IMR-90 (cell line): ENCODE data around the gene SLIT3. TPM values are rescaled to one million over a fixed set of nuclear protein-coding genes. Genes with fewer than 3 reads are reported as not detected.

ENCODE experiments used
- ATAC-seq: fragments of 200-7000 bp; cut with Tn5 transposase; 2 replicates; pipeline ENCODE4 v1.9.1; 2020; ENCODE audit warnings: low read depth, mild to moderate bottlenecking, moderate library complexity
- BruUV-seq: library from RNA; stranded (reverse); fragments of 400-500 nt; replicated peaks from 2 replicates; lab custom pipeline; 2021; lab: Mats Ljungman, UMichigan
- CTCF ChIA-PET: fragments of 300-600 bp; formaldehyde crosslinking; extraction: SDS; loops from one replicate; lab custom pipeline; 2021; ENCODE audit warnings: antibody characterized with exemption; lab: Yijun Ruan, JAX
- POLR2A ChIA-PET: fragments of 300-600 bp; sonication (Branson Sonifier 250); formaldehyde crosslinking; loops from one replicate; lab custom pipeline; 2022; ENCODE audit warnings: antibody characterized with exemption; ENCODE audit not compliant: unreplicated experiment; lab: Charles Lee
- DNase-seq: peaks from one replicate; pipeline ENCODE4 v3.0.0; 2013
- H2AFZ ChIP-seq: replicated peaks from 2 replicates; pipeline ENCODE3; 2013; ENCODE audit warnings: low read length, mild to moderate bottlenecking; ENCODE audit not compliant: poor library complexity
- H2AK5ac ChIP-seq: 2 replicates; pipeline ENCODE4 v1.6.1; 2013; ENCODE audit warnings: low read depth, low read length, inconsistent platforms
- H2AK9ac ChIP-seq: replicated peaks from 2 replicates; pipeline ENCODE3; 2013; ENCODE audit warnings: mild to moderate bottlenecking, low read depth, low read length, moderate library complexity; ENCODE audit not compliant: poor library complexity
- H2BK120ac ChIP-seq: 2 replicates; pipeline ENCODE4 v1.6.1; 2013; ENCODE audit warnings: low read depth, low read length, inconsistent platforms
- H2BK15ac ChIP-seq: 3 replicates; pipeline ENCODE4 v1.6.1; 2013; ENCODE audit warnings: low read depth, low read length, inconsistent platforms
- H2BK20ac ChIP-seq: 2 replicates; pipeline ENCODE4 v1.6.1; 2013; ENCODE audit warnings: low read depth, mild to moderate bottlenecking, inconsistent platforms, low read length, moderate library complexity
- H2BK5ac ChIP-seq: 2 replicates; pipeline ENCODE4 v1.6.1; 2013; ENCODE audit warnings: mild to moderate bottlenecking, low read depth, low read length, inconsistent platforms; ENCODE audit not compliant: poor library complexity, severe bottlenecking
- H3K14ac ChIP-seq: replicated peaks from 2 replicates; pipeline ENCODE4 v1.6.1; 2013; ENCODE audit warnings: low read depth, low read length, inconsistent platforms
- H3K18ac ChIP-seq: 2 replicates; pipeline ENCODE4 v1.6.1; 2013; ENCODE audit warnings: low read depth, low read length, control low read depth
- H3K23ac ChIP-seq: 2 replicates; pipeline ENCODE4 v1.6.1; 2013; ENCODE audit warnings: low read depth, low read length, inconsistent platforms
- H3K27ac ChIP-seq: 2 replicates; pipeline ENCODE4 v1.5.1; 2013; ENCODE audit warnings: mild to moderate bottlenecking, control low read depth, low read length; ENCODE audit not compliant: insufficient read depth
- H3K27me3 ChIP-seq: 2 replicates; pipeline ENCODE4 v1.6.1; 2013; ENCODE audit warnings: low read length; ENCODE audit not compliant: control insufficient read depth, insufficient read depth
- H3K36me3 ChIP-seq: 2 replicates; pipeline ENCODE4 v1.6.1; 2013; ENCODE audit warnings: low read length, mixed read lengths; ENCODE audit not compliant: control insufficient read depth, insufficient read depth
- H3K4ac ChIP-seq: 2 replicates; pipeline ENCODE4 v1.6.1; 2013; ENCODE audit warnings: low read depth, low read length, inconsistent platforms
- H3K4me1 ChIP-seq: 2 replicates; pipeline ENCODE4 v1.6.1; 2013; ENCODE audit warnings: low read length, mixed read lengths; ENCODE audit not compliant: control insufficient read depth, insufficient read depth
- H3K4me2 ChIP-seq: 2 replicates; pipeline ENCODE4 v1.6.1; 2013; ENCODE audit warnings: low read depth, mild to moderate bottlenecking, control low read depth, low read length, moderate library complexity
- H3K4me3 ChIP-seq: 2 replicates; pipeline ENCODE4 v1.5.1; 2013; ENCODE audit warnings: low read depth, mild to moderate bottlenecking, control low read depth, low read length, moderate library complexity; ENCODE audit not compliant: insufficient read depth
- H3K56ac ChIP-seq: 2 replicates; pipeline ENCODE4 v1.6.1; 2013; ENCODE audit warnings: low read length, inconsistent platforms; ENCODE audit not compliant: insufficient read depth; ENCODE audit errors: extremely low read depth
- H3K79me1 ChIP-seq, 2 experiments: 2 replicates each; pipeline ENCODE4 v1.6.1; 2013; ENCODE audit warnings: low read length in 2 of 2, inconsistent platforms in 1 of 2, low read depth in 1 of 2
- H3K9ac ChIP-seq: 2 replicates; pipeline ENCODE4 v1.6.1; 2013; ENCODE audit warnings: low read depth, low read length, control low read depth
- H3K9me1 ChIP-seq: 2 replicates; pipeline ENCODE4 v1.6.1; 2013; ENCODE audit warnings: low read length, inconsistent platforms; ENCODE audit not compliant: insufficient read depth
- H3K9me3 ChIP-seq: 2 replicates; pipeline ENCODE4 v1.6.1; 2013; ENCODE audit warnings: low read length; ENCODE audit not compliant: control insufficient read depth, insufficient read depth
- H4K20me1 ChIP-seq: 2 replicates; pipeline ENCODE4 v1.6.1; 2013; ENCODE audit warnings: low read length, inconsistent platforms; ENCODE audit not compliant: insufficient read depth
- H4K5ac ChIP-seq: 2 replicates; pipeline ENCODE4 v1.6.1; 2013; ENCODE audit warnings: mild to moderate bottlenecking, low read depth, low read length, control low read depth
- H4K8ac ChIP-seq, 2 experiments: 2 replicates each; pipeline ENCODE4 v1.6.1; 2013; ENCODE audit warnings: low read depth in 2 of 2, low read length in 2 of 2, control low read depth in 1 of 2, inconsistent platforms in 1 of 2
- H4K91ac ChIP-seq: 2 replicates; pipeline ENCODE4 v1.6.1; 2013; ENCODE audit warnings: low read depth, low read length, inconsistent platforms; ENCODE audit not compliant: insufficient read depth
- BHLHE40 ChIP-seq: fragments of 150-350 bp; IDR thresholded peaks from 2 replicates; pipeline ENCODE4 v1.6.1; 2016; ENCODE audit warnings: mild to moderate bottlenecking, low read depth, low read length
- CEBPB ChIP-seq: IDR thresholded peaks from 2 replicates; pipeline ENCODE4 v1.6.1; 2012; ENCODE audit warnings: low read depth, low read length, improper control_type of control experiment
- ELK1 ChIP-seq: fragments of 150-350 bp; IDR thresholded peaks from 2 replicates; pipeline ENCODE4 v1.6.1; 2016; ENCODE audit warnings: low read depth, mild to moderate bottlenecking, low read length, moderate library complexity, borderline replicate concordance
- MAFK ChIP-seq: IDR thresholded peaks from 2 replicates; pipeline ENCODE4 v1.6.1; 2012; ENCODE audit warnings: low read depth, low read length, improper control_type of control experiment
- MXI1 ChIP-seq: IDR thresholded peaks from 2 replicates; pipeline ENCODE4 v1.6.1; 2012; ENCODE audit warnings: low read depth, mild to moderate bottlenecking, low read length, moderate library complexity, borderline replicate concordance
- POLR2A ChIP-seq: IDR thresholded peaks from 2 replicates; pipeline ENCODE4 v1.6.1; 2012; ENCODE audit warnings: mild to moderate bottlenecking, low read depth, low read length
- RAD21 ChIP-seq: IDR thresholded peaks from 2 replicates; pipeline ENCODE4 v1.6.1; 2012; ENCODE audit warnings: low read length, improper control_type of control experiment
- RFX5 ChIP-seq: IDR thresholded peaks from 2 replicates; pipeline ENCODE4 v1.8.0; 2012; ENCODE audit warnings: low read depth, mild to moderate bottlenecking, low read length, moderate library complexity
- SMC3 ChIP-seq: fragments of 150-350 bp; IDR thresholded peaks from 2 replicates; pipeline ENCODE4 v1.6.1; 2016; ENCODE audit warnings: low read depth, mild to moderate bottlenecking, antibody characterized with exemption, low read length, moderate library complexity
- WGBS, 2 experiments: methylation state at CpG; one replicate each; pipeline versions ENCODE4 v1.1.5 to v1.1.7; 2013; ENCODE audit warnings: missing lambda C conversion rate in 2 of 2; ENCODE audit not compliant: insufficient read length in 1 of 2; ENCODE audit errors: extremely low coverage in 2 of 2; 5-methylcytosine and 5-hydroxymethylcytosine counted together
- dilution Hi-C: fragments of 300-500 bp; cut with HindIII; formaldehyde crosslinking; loops from one replicate; pipeline ENCODE4 v1.14.3; 2018; ENCODE audit warnings: low sequenced_read_pairs; ENCODE audit not compliant: unreplicated experiment
- in situ Hi-C: fragments of 300-500 bp; cut with MboI; formaldehyde crosslinking; loops from 3 replicates; pipeline ENCODE4 v1.14.3; 2019; ENCODE audit warnings: low sequenced_read_pairs, inconsistent platforms, mixed read lengths
- intact Hi-C: fragments of 100-400 bp; cut with micrococcal nuclease; formaldehyde crosslinking; loops from 2 replicates; pipeline ENCODE4 v1.10.0; 2022
- polyA plus RNA-seq, 3 experiments: library from polyadenylated mRNA; depleted of rRNA; stranded (reverse); fragments of >200 nt; gene quantifications; 2 replicates each; pipeline ENCODE4 v1.2.3, GENCODE V29; 2012; ENCODE audit warnings: low replicate concordance in 1 of 3
- total RNA-seq: library from RNA; depleted of rRNA; stranded (reverse); fragments of >200 nt; gene quantifications from 2 replicates; pipeline ENCODE4 v1.2.3, GENCODE V29; 2012

The SLIT3 gene
- total and polyA plus RNA-seq, 2 of the 4 experiments (the other 2 are of a cell fraction), result 0.18 to 0.50 TPM

GRCh38 chr5:169248550-169248949 is 52.4 kb downstream of the SLIT3 start:
- Histone ChIP-seq H3K9me3 (0 out of 2 replicates have a peak, but pooled peaks cover 3% of the 10 kb centered on the region), H3K56ac (no peak overlapping the region), H3K4ac (no peak overlapping the region), H4K8ac (no peak overlapping the region), H3K79me1 (no peaks in the 10 kb centered on the region), H3K4me2 (no peak overlapping the region), H3K27me3 (no peaks in the 10 kb centered on the region), H3K14ac (no peak overlapping the region), H2BK120ac (no peak overlapping the region), H3K27ac (no peak overlapping the region), H4K20me1 (no peaks in the 10 kb centered on the region), H2BK5ac (no peak overlapping the region), H2AK9ac (no peak overlapping the region), H2BK15ac (no peak overlapping the region), H3K18ac (no peak overlapping the region), H2AK5ac (no peak overlapping the region), H4K91ac (no peak overlapping the region), H4K5ac (no peak overlapping the region), H3K4me3 (no peak overlapping the region), H3K9me1 (no peaks in the 10 kb centered on the region), H3K36me3 (no peaks in the 10 kb centered on the region), H3K23ac (no peak overlapping the region), H2BK20ac (no peak overlapping the region), H3K9ac (no peak overlapping the region), H2AFZ (no peak overlapping the region), H3K4me1 (no peaks in the 10 kb centered on the region)
- ATAC-seq (no peak), DNase-seq (no peak)
- no TSS peak for BruUV-seq
- dilution Hi-C loops, result no loop called here
- ChIA-PET POLR2A (no interaction called here), CTCF (no interaction called here)
- in situ Hi-C loops, result no loop called here
- intact Hi-C loops, result no loop called here
- WGBS, 2 experiments, result no CpG with 5 or more reads among the region's 3 CpGs
- TF ChIP-seq CEBPB (no peak), RAD21 (no peak), RFX5 (no peak), POLR2A (no peak), MAFK (no peak), SMC3 (no peak), BHLHE40 (no peak), ELK1 (no peak), MXI1 (no peak)
